ENCODE results near the gene UVSSA. TPM values are rescaled to one million over a fixed set of nuclear protein-coding genes. Genes with fewer than 3 reads are reported as not detected.

UVSSA gene
- total RNA-seq, 4 donors from 2014 or later, result 13.5 to 114 (median 34.2) TPM

GRCh38 chr4:1415681-1415981, 68.6 kb downstream of the UVSSA start:
- DNase-seq, result no peak
- TF ChIP-seq POLR2A (IDR thresholded peaks at IDR 0.05), result no peak
- Histone ChIP-seq H3K4me1 (no peaks in the 10 kb centered on the region), H3K27me3 (peaks cover 95% of the 10 kb centered on the region), H3K9me3 (no peaks in the 10 kb centered on the region), H3K36me3 (no peaks in the 10 kb centered on the region), H3K4me3 (no peak overlapping the region), H3K27ac (no peak overlapping the region)
- in situ Hi-C loops (cut with MboI; ENCODE audit: low pct_ligation_motif_present in 1 of 4, low pct_unique_long_range_greater_than_20kb in 1 of 4, low sequenced_read_pairs in 3 of 4), result no loop called here
- intact Hi-C loops (cut with DNase I; ENCODE audit: low total_unique reads), result no loop called here
- WGBS, 2 donors (ENCODE audit: low coverage in 1 of 2), result 66 to 74% methylated on average over 12 to 13 of the region's 13 CpGs

GRCh38 chr4:1416051-1416947, 69.3 kb downstream of the UVSSA start:
- Histone ChIP-seq H3K27ac (no peak overlapping the region), H3K36me3 (no peaks in the 10 kb centered on the region), H3K4me3 (no peak overlapping the region), H3K27me3 (peaks cover 92% of the 10 kb centered on the region), H3K4me1 (no peaks in the 10 kb centered on the region), H3K9me3 (no peaks in the 10 kb centered on the region)
- intact Hi-C loops (cut with DNase I; ENCODE audit: low total_unique reads), result no loop called here
- in situ Hi-C loops (cut with MboI; ENCODE audit: low pct_ligation_motif_present in 1 of 4, low pct_unique_long_range_greater_than_20kb in 1 of 4, low sequenced_read_pairs in 3 of 4), result no loop called here
- WGBS, 2 donors (ENCODE audit: low coverage in 1 of 2), result 56 to 69% methylated on average over 5 to 25 of the region's 27 CpGs
- TF ChIP-seq POLR2A (IDR thresholded peaks at IDR 0.05) (no peak), POLR2AphosphoS5 (IDR thresholded peaks at IDR 0.05) (no peak), EP300 (IDR thresholded peaks at IDR 0.05; ENCODE audit: low read depth) (no peak), CTCF (IDR thresholded peaks at IDR 0.05) (no peak)
- DNase-seq, result no peak

- intact Hi-C loops (cut with DNase I; ENCODE audit: low total_unique reads) (no loop called here), in situ Hi-C loops (cut with MboI; ENCODE audit: low pct_ligation_motif_present in 1 of 4, low pct_unique_long_range_greater_than_20kb in 1 of 4, low sequenced_read_pairs in 3 of 4) (no loop called here)
- H3K36me3 ChIP-seq, result no peaks in the 10 kb centered on the region
- no peaks in the 10 kb centered on the region for H3K9me3 ChIP-seq
- WGBS, 2 donors (ENCODE audit: low coverage in 1 of 2), result 66% methylated on average over 5 of the region's 7 CpGs; no CpG with 5 or more reads in 1 of the 2 donors
- no peak for DNase-seq
- no peak overlapping the region for H3K27ac ChIP-seq
- H3K4me3 ChIP-seq, result no peak overlapping the region
- TF ChIP-seq CTCF (IDR thresholded peaks at IDR 0.05), result no peak
- TF ChIP-seq EP300 (IDR thresholded peaks at IDR 0.05; ENCODE audit: low read depth), result no peak
- no peak for TF ChIP-seq POLR2AphosphoS5 (IDR thresholded peaks at IDR 0.05)
- no peak for TF ChIP-seq POLR2A (IDR thresholded peaks at IDR 0.05)
- H3K27me3 ChIP-seq, result peaks cover 92% of the 10 kb centered on the region
- no peaks in the 10 kb centered on the region for H3K4me1 ChIP-seq
Measured at GRCh38 chr4:1416948-1417260, 69.9 kb downstream of the UVSSA start.

GRCh38 chr4:1417522-1418390, 70.7 kb downstream of the UVSSA start:
- Histone ChIP-seq H3K4me3 (no peak overlapping the region), H3K27ac (no peak overlapping the region), H3K36me3 (no peaks in the 10 kb centered on the region), H3K27me3 (peaks cover 90% of the 10 kb centered on the region), H3K9me3 (no peaks in the 10 kb centered on the region), H3K4me1 (no peaks in the 10 kb centered on the region)
- DNase-seq, result no peak
- no peak for TF ChIP-seq POLR2AphosphoS5 (IDR thresholded peaks at IDR 0.05)
- TF ChIP-seq POLR2A (IDR thresholded peaks at IDR 0.05), result no peak
- no peak for TF ChIP-seq CTCF (IDR thresholded peaks at IDR 0.05)
- TF ChIP-seq EP300 (IDR thresholded peaks at IDR 0.05; ENCODE audit: low read depth), result no peak
- intact Hi-C loops (cut with DNase I; ENCODE audit: low total_unique reads) (no loop called here), in situ Hi-C loops (cut with MboI; ENCODE audit: low pct_ligation_motif_present in 1 of 4, low pct_unique_long_range_greater_than_20kb in 1 of 4, low sequenced_read_pairs in 3 of 4) (no loop called here)
- WGBS, 2 donors (ENCODE audit: low coverage in 1 of 2), result 74 to 92% methylated on average over 6 to 33 of the region's 33 CpGs
